Activated CD4-positive, alpha-beta memory T cell treated with anti-CD3 and anti-CD28 coated beads, Interleukin-2, amount 10 ng/mL, durations not matched to agents 7 days and 5 days (primary cell): ENCODE data around the gene SPRY1. TPM values are rescaled to one million over a fixed set of nuclear protein-coding genes. Genes with fewer than 3 reads are reported as not detected.
A peak's percentile ranks its signal among the peaks of the same experiment; 100 is the strongest.

Experiments used
- CTCF ChIA-PET: fragments of 350-600 bp; sonication (Branson Sonifier 250); formaldehyde crosslinking; loops from one replicate; lab custom pipeline; 2021; ENCODE audit warnings: antibody characterized with exemption, inconsistent platforms; lab: Charles Lee
- POLR2A ChIA-PET: fragments of 350-600 bp; sonication (Branson Sonifier 250); formaldehyde crosslinking; loops from one replicate; lab custom pipeline; 2021; ENCODE audit warnings: antibody characterized with exemption; lab: Charles Lee
- DNase-seq: peaks from one replicate; pipeline ENCODE4 v3.0.0-alpha.2; 2020
- H3K27ac Mint-ChIP-seq: one replicate; pipeline ENCODE4 v1.8.0; 2021; ENCODE audit warnings: mild to moderate bottlenecking, mixed read lengths
- H3K27me3 Mint-ChIP-seq: one replicate; pipeline ENCODE4 v1.8.0; 2021; ENCODE audit warnings: mixed read lengths
- H3K36me3 Mint-ChIP-seq: one replicate; pipeline ENCODE4 v1.8.0; 2021; ENCODE audit warnings: low read depth, mixed read lengths
- H3K4me1 Mint-ChIP-seq: one replicate; pipeline ENCODE4 v1.8.0; 2021; ENCODE audit warnings: mixed read lengths
- H3K4me3 Mint-ChIP-seq: one replicate; pipeline ENCODE4 v1.8.0; 2021; ENCODE audit warnings: mild to moderate bottlenecking, mixed read lengths
- H3K9me3 Mint-ChIP-seq: one replicate; pipeline ENCODE4 v1.8.0; 2021; ENCODE audit warnings: mixed read lengths
- total RNA-seq, 2 experiments: library from RNA; stranded (reverse); gene quantifications; one replicate each; pipeline ENCODE4 v1.2.3, GENCODE V29; 2021

Gene SPRY1
- total RNA-seq, 2 experiments from 2014 or later, result 16.5 to 18.5 TPM

GRCh38 chr4:123419885-123420755 is 23.5 kb downstream of the SPRY1 start:
- CTCF ChIA-PET, result no interaction called here
- Mint-ChIP-seq H3K9me3 (no peaks in the 10 kb centered on the region), H3K4me1 (peaks cover 78% of the 10 kb centered on the region), H3K36me3 (no peaks in the 10 kb centered on the region), H3K27me3 (no peaks in the 10 kb centered on the region), H3K27ac (peak overlapping the region; percentile 69), H3K4me3 (no peak overlapping the region)
- POLR2A ChIA-PET, result interaction anchor here (0.9 kb wide), 1 partner anchor 23 kb away, joined by 3 read pairs; no protein-coding TSS in a partner anchor
- no peak for DNase-seq

GRCh38 chr4:123421227-123421936 is 24.8 kb downstream of the SPRY1 start:
- Mint-ChIP-seq H3K4me3 (no peak overlapping the region), H3K4me1 (peaks cover 71% of the 10 kb centered on the region), H3K27ac (peak overlapping the region; percentile 77), H3K9me3 (no peaks in the 10 kb centered on the region), H3K27me3 (no peaks in the 10 kb centered on the region), H3K36me3 (no peaks in the 10 kb centered on the region)
- CTCF ChIA-PET, result no interaction called here
- DNase-seq, result no peak
- POLR2A ChIA-PET, result interaction anchor here (0.9 kb wide), 1 partner anchor 24 kb away, joined by 3 read pairs; no protein-coding TSS in a partner anchor

GRCh38 chr4:123421937-123422781 is 25.6 kb downstream of the SPRY1 start:
- H3K4me3 Mint-ChIP-seq, result peak overlapping the region; percentile 54
- H3K36me3 Mint-ChIP-seq, result peaks cover 5% of the 10 kb centered on the region
- ChIA-PET CTCF (no interaction called here), POLR2A (no interaction called here)
- DNase-seq, result no peak
- peak overlapping the region; percentile 77 for H3K27ac Mint-ChIP-seq
- peaks cover 5% of the 10 kb centered on the region for H3K9me3 Mint-ChIP-seq
- H3K4me1 Mint-ChIP-seq, result peaks cover 64% of the 10 kb centered on the region
- H3K27me3 Mint-ChIP-seq, result no peaks in the 10 kb centered on the region

GRCh38 chr4:123423819-123424218 is 27.2 kb downstream of the SPRY1 start:
- peak overlapping the region; percentile 48 for H3K27ac Mint-ChIP-seq
- peaks cover 49% of the 10 kb centered on the region for H3K4me1 Mint-ChIP-seq
- peaks cover 12% of the 10 kb centered on the region for H3K36me3 Mint-ChIP-seq
- CTCF ChIA-PET, result interaction anchor here (0.8 to 1.2 kb wide), 3 partner anchors 12 to 24 kb away, joined by 3 to 5 read pairs (median 3); no protein-coding TSS in a partner anchor
- POLR2A ChIA-PET, result interaction anchor here (0.9 kb wide), 1 partner anchor 25 kb away, joined by 6 read pairs; no protein-coding TSS in a partner anchor
- no peak overlapping the region for H3K4me3 Mint-ChIP-seq
- DNase-seq, result no peak
- H3K27me3 Mint-ChIP-seq, result no peaks in the 10 kb centered on the region
- H3K9me3 Mint-ChIP-seq, result peaks cover 14% of the 10 kb centered on the region

- CTCF ChIA-PET, result no interaction called here
- POLR2A ChIA-PET, result no interaction called here
These were observed 31.4 kb downstream of the SPRY1 start for GRCh38 chr4:123427951-123428350.

GRCh38 chr4:123430031-123430430 is 33.4 kb downstream of the SPRY1 start:
- Mint-ChIP-seq H3K4me3 (no peak overlapping the region), H3K4me1 (no peaks in the 10 kb centered on the region), H3K27ac (no peak overlapping the region), H3K27me3 (no peaks in the 10 kb centered on the region), H3K36me3 (peaks cover 12% of the 10 kb centered on the region), H3K9me3 (peaks cover 20% of the 10 kb centered on the region)
- CTCF ChIA-PET, result no interaction called here
- POLR2A ChIA-PET, result no interaction called here
- DNase-seq, result no peak

More at GRCh38 chr4:123427951-123428350, 31.4 kb downstream of the SPRY1 start:
- no peaks in the 10 kb centered on the region for H3K27me3 Mint-ChIP-seq
- peaks cover 12% of the 10 kb centered on the region for H3K36me3 Mint-ChIP-seq
- H3K9me3 Mint-ChIP-seq, result peaks cover 18% of the 10 kb centered on the region
- H3K4me1 Mint-ChIP-seq, result peaks cover 17% of the 10 kb centered on the region
- H3K27ac Mint-ChIP-seq, result no peak overlapping the region
- no peak for DNase-seq
- no peak overlapping the region for H3K4me3 Mint-ChIP-seq

GRCh38 chr4:123430501-123430900 is 33.9 kb downstream of the SPRY1 start:
- Mint-ChIP-seq H3K27ac (no peak overlapping the region), H3K27me3 (no peaks in the 10 kb centered on the region), H3K9me3 (peaks cover 20% of the 10 kb centered on the region), H3K36me3 (peaks cover 12% of the 10 kb centered on the region), H3K4me1 (no peaks in the 10 kb centered on the region), H3K4me3 (no peak overlapping the region)
- POLR2A ChIA-PET, result no interaction called here
- DNase-seq, result no peak
- CTCF ChIA-PET, result no interaction called here

GRCh38 chr4:123433573-123433972 is 37.0 kb downstream of the SPRY1 start:
- H3K27ac Mint-ChIP-seq, result no peak overlapping the region
- ChIA-PET POLR2A (no interaction called here), CTCF (no interaction called here)
- H3K27me3 Mint-ChIP-seq, result no peaks in the 10 kb centered on the region
- DNase-seq, result no peak
- H3K4me3 Mint-ChIP-seq, result no peak overlapping the region
- H3K9me3 Mint-ChIP-seq, result peaks cover 7% of the 10 kb centered on the region
- no peaks in the 10 kb centered on the region for H3K4me1 Mint-ChIP-seq
- no peaks in the 10 kb centered on the region for H3K36me3 Mint-ChIP-seq

GRCh38 chr4:123433976-123434375 is 37.4 kb downstream of the SPRY1 start:
- CTCF ChIA-PET, result no interaction called here
- Mint-ChIP-seq H3K27ac (no peak overlapping the region), H3K9me3 (peaks cover 7% of the 10 kb centered on the region), H3K36me3 (no peaks in the 10 kb centered on the region), H3K27me3 (no peaks in the 10 kb centered on the region), H3K4me3 (no peak overlapping the region), H3K4me1 (no peaks in the 10 kb centered on the region)
- POLR2A ChIA-PET, result no interaction called here
- no peak for DNase-seq

GRCh38 chr4:123435246-123436113 is 38.9 kb downstream of the SPRY1 start:
- H3K9me3 Mint-ChIP-seq, result peaks cover 2% of the 10 kb centered on the region
- H3K27me3 Mint-ChIP-seq, result no peaks in the 10 kb centered on the region
- no peaks in the 10 kb centered on the region for H3K36me3 Mint-ChIP-seq
- no peak for DNase-seq
- H3K27ac Mint-ChIP-seq, result no peak overlapping the region
- POLR2A ChIA-PET, result no interaction called here
- H3K4me1 Mint-ChIP-seq, result no peaks in the 10 kb centered on the region
- no peak overlapping the region for H3K4me3 Mint-ChIP-seq
- CTCF ChIA-PET, result no interaction called here

GRCh38 chr4:123438031-123438430 is 41.4 kb downstream of the SPRY1 start:
- peaks cover 2% of the 10 kb centered on the region for H3K4me1 Mint-ChIP-seq
- H3K36me3 Mint-ChIP-seq, result no peaks in the 10 kb centered on the region
- H3K4me3 Mint-ChIP-seq, result no peak overlapping the region
- H3K27ac Mint-ChIP-seq, result no peak overlapping the region
- CTCF ChIA-PET, result no interaction called here
- POLR2A ChIA-PET, result no interaction called here
- DNase-seq, result no peak
- peaks cover 8% of the 10 kb centered on the region for H3K27me3 Mint-ChIP-seq
- H3K9me3 Mint-ChIP-seq, result peaks cover 2% of the 10 kb centered on the region
